Sigmoid colon (tissue), 7 donors: Measurements from ENCODE around the gene ODC1. TPM values are rescaled to one million over a fixed set of nuclear protein-coding genes. Genes with fewer than 3 reads are reported as not detected.

Source experiments
- DNase-seq: peaks from one replicate; pipeline ENCODE4 v3.0.0-alpha.2; 2019
- H3K27ac ChIP-seq, 4 donors: fragments of 200-600 bp; sonication (generic); one replicate each; pipeline ENCODE4 v1.5.1; 2016 to 2019; ENCODE audit warnings: mild to moderate bottlenecking in 1 of 4
- H3K27me3 ChIP-seq, 3 donors: fragments of 200-600 bp; sonication (generic); one replicate each; pipeline ENCODE4 v1.5.1; 2019; ENCODE audit warnings: mild to moderate bottlenecking in 1 of 3
- H3K36me3 ChIP-seq, 4 donors: fragments of 200-600 bp; sonication (generic); one replicate each; pipeline ENCODE4 v1.5.1; 2016 to 2019
- H3K4me1 ChIP-seq, 4 donors: fragments of 200-600 bp; sonication (generic); one replicate each; pipeline ENCODE4 v1.5.1; 2017 to 2019
- H3K4me3 ChIP-seq, 4 donors: fragments of 200-600 bp; sonication (generic); one replicate each; pipeline ENCODE4 v1.5.1; 2017 to 2019; ENCODE audit warnings: mild to moderate bottlenecking in 2 of 4, moderate library complexity in 1 of 4
- H3K9me3 ChIP-seq, 4 donors: fragments of 200-600 bp in 3 of 4; sonication (generic) in 3 of 4; one replicate each; pipeline versions ENCODE4 v1.5.1 to v1.6.1; 2013 to 2019
- CTCF ChIP-seq, 4 experiments: fragments of 450-650 bp in 3 of 4; fragments of 200-600 bp in 1 of 4; IDR thresholded peaks; one replicate each; pipeline ENCODE4 v1.5.1; 2016 to 2019; ENCODE audit warnings: antibody characterized with exemption in 4 of 4, mild to moderate bottlenecking in 3 of 4, moderate library complexity in 2 of 4
- EP300 ChIP-seq, 4 donors: sonication (generic); formaldehyde crosslinking; IDR thresholded peaks; one replicate each; pipeline ENCODE4 v1.6.1; 2017; ENCODE audit warnings: antibody characterized with exemption in 4 of 4
- POLR2A ChIP-seq, 2 donors: fragments of 450-650 bp; IDR thresholded peaks; one replicate each; pipeline ENCODE4 v1.6.1; 2016; ENCODE audit warnings: antibody characterized with exemption in 2 of 2, mild to moderate bottlenecking in 2 of 2, moderate library complexity in 2 of 2
- POLR2AphosphoS5 ChIP-seq, 4 donors: sonication (generic); formaldehyde crosslinking; IDR thresholded peaks; one replicate each; pipeline ENCODE4 v1.6.1; 2017; ENCODE audit warnings: antibody characterized with exemption in 4 of 4
- WGBS, 2 donors: extraction: QIAGEN DNeasy Blood & Tissue Kit; methylation state at CpG; one replicate each; pipeline ENCODE4 v1.1.7; 2013; 5-methylcytosine and 5-hydroxymethylcytosine counted together
- intact Hi-C: fragments of 100-400 bp; cut with DNase I; formaldehyde crosslinking; loops from one replicate; pipeline ENCODE4 v1.15.1; 2023
- polyA plus RNA-seq, 3 donors: library from polyadenylated mRNA; stranded (reverse); fragments of 200-250 nt; gene quantifications; one replicate each; pipeline ENCODE4 v1.2.3, GENCODE V29; 2013
- total RNA-seq, 4 donors: library from RNA; depleted of rRNA; stranded (reverse); fragments of >200 nt; gene quantifications; one replicate each; pipeline ENCODE4 v1.1.0, GENCODE V29; 2016
- donor health status: healthy with polysubstance abuse.
- donor health status: Bipolar disorder and iron deficiency.
- donor health status: healthy.

Gene ODC1
- total and polyA plus RNA-seq, 7 donors, result 34.8 to 88.2 (median 54.3) TPM

GRCh38 chr2:10414591-10414990 is 33.5 kb downstream of the ODC1 start:
- TF ChIP-seq EP300 (IDR thresholded peaks at IDR 0.05), result no peak
- TF ChIP-seq POLR2A (IDR thresholded peaks at IDR 0.05), result no peak
- no peak for TF ChIP-seq POLR2AphosphoS5 (IDR thresholded peaks at IDR 0.05)
- no peak for TF ChIP-seq CTCF (IDR thresholded peaks at IDR 0.05)
- no peaks in the 10 kb centered on the region for H3K36me3 ChIP-seq
- H3K4me1 ChIP-seq, result peaks cover 0 to 35% (median 18%) of the 10 kb centered on the region in 4 donors
- DNase-seq, result no peak
- H3K27me3 ChIP-seq, result no peaks in the 10 kb centered on the region
- intact Hi-C loops, result no loop called here
- WGBS, 2 donors, result 16 to 56% methylated on average over 10 of the region's 10 CpGs
- H3K27ac ChIP-seq, result no peak overlapping the region
- no peak overlapping the region for H3K4me3 ChIP-seq
- no peaks in the 10 kb centered on the region for H3K9me3 ChIP-seq

GRCh38 chr2:10413991-10414451 is 34.1 kb downstream of the ODC1 start:
- no peaks in the 10 kb centered on the region for H3K9me3 ChIP-seq
- no peaks in the 10 kb centered on the region for H3K27me3 ChIP-seq
- DNase-seq, result no peak
- TF ChIP-seq POLR2AphosphoS5 (IDR thresholded peaks at IDR 0.05) (no peak), CTCF (IDR thresholded peaks at IDR 0.05) (no peak), POLR2A (IDR thresholded peaks at IDR 0.05) (no peak), EP300 (IDR thresholded peaks at IDR 0.05) (no peak)
- intact Hi-C loops, result no loop called here
- H3K27ac ChIP-seq, result peak overlapping the region in 3 of 4 donors; percentile 3 to 70 (median 44)
- WGBS, 2 donors, result 20 to 64% methylated on average over 7 of the region's 7 CpGs
- no peak overlapping the region for H3K4me3 ChIP-seq
- no peaks in the 10 kb centered on the region for H3K36me3 ChIP-seq
- peaks cover 0 to 41% (median 20%) of the 10 kb centered on the region in 4 donors for H3K4me1 ChIP-seq

- 66 to 88% methylated on average over 10 of the region's 10 CpGs for WGBS, 2 donors
- H3K27ac ChIP-seq, result peak overlapping the region in 3 of 4 donors; percentile 44 to 70 (median 56)
- intact Hi-C loops, result no loop called here
Measured at GRCh38 chr2:10413503-10413902, 34.6 kb downstream of the ODC1 start.

GRCh38 chr2:10412380-10412779 is 35.7 kb downstream of the ODC1 start:
- Histone ChIP-seq H3K4me1 (peaks cover 0 to 57% (median 37%) of the 10 kb centered on the region in 4 donors), H3K27ac (peak overlapping the region in 3 of 4 donors; percentile 44 to 70 (median 56)), H3K9me3 (no peaks in the 10 kb centered on the region), H3K27me3 (no peaks in the 10 kb centered on the region), H3K36me3 (no peaks in the 10 kb centered on the region), H3K4me3 (no peak overlapping the region)
- 94 to 97% methylated on average over 3 of the region's 3 CpGs for WGBS, 2 donors
- intact Hi-C loops, result no loop called here
- DNase-seq, result no peak
- TF ChIP-seq EP300 (IDR thresholded peaks at IDR 0.05) (no peak), CTCF (IDR thresholded peaks at IDR 0.05) (no peak), POLR2AphosphoS5 (IDR thresholded peaks at IDR 0.05) (no peak), POLR2A (IDR thresholded peaks at IDR 0.05) (no peak)

More at GRCh38 chr2:10413503-10413902, 34.6 kb downstream of the ODC1 start:
- Histone ChIP-seq H3K4me3 (no peak overlapping the region), H3K27me3 (no peaks in the 10 kb centered on the region), H3K36me3 (no peaks in the 10 kb centered on the region), H3K9me3 (no peaks in the 10 kb centered on the region), H3K4me1 (peaks cover 0 to 46% (median 26%) of the 10 kb centered on the region in 4 donors)
- TF ChIP-seq EP300 (IDR thresholded peaks at IDR 0.05), result no peak
- no peak for TF ChIP-seq POLR2A (IDR thresholded peaks at IDR 0.05)
- no peak for TF ChIP-seq POLR2AphosphoS5 (IDR thresholded peaks at IDR 0.05)
- TF ChIP-seq CTCF (IDR thresholded peaks at IDR 0.05), result no peak
- DNase-seq, result no peak

- Histone ChIP-seq H3K27me3 (no peaks in the 10 kb centered on the region), H3K36me3 (no peaks in the 10 kb centered on the region), H3K27ac (peak overlapping the region in 2 of 4 donors; percentile 44 to 70), H3K9me3 (no peaks in the 10 kb centered on the region), H3K4me3 (no peak overlapping the region), H3K4me1 (peaks cover 0 to 65% (median 44%) of the 10 kb centered on the region in 4 donors)
- intact Hi-C loops, result no loop called here
- no peak for DNase-seq
- WGBS, 2 donors, result 90 to 91% methylated on average over 8 of the region's 8 CpGs
- TF ChIP-seq EP300 (IDR thresholded peaks at IDR 0.05), result no peak
- no peak for TF ChIP-seq CTCF (IDR thresholded peaks at IDR 0.05)
- no peak for TF ChIP-seq POLR2A (IDR thresholded peaks at IDR 0.05)
- no peak for TF ChIP-seq POLR2AphosphoS5 (IDR thresholded peaks at IDR 0.05)
Measured at GRCh38 chr2:10411557-10411956, 36.6 kb downstream of the ODC1 start.
